Testis (tissue), 2 donors: ENCODE data around the gene C10orf105.

ENCODE experiments used
- CTCF ChIP-seq, 3 experiments: fragments of 450-650 bp in 2 of 3; fragments of 200-600 bp in 1 of 3; sonication (generic) in 1 of 3; IDR thresholded peaks; one replicate each; pipeline ENCODE4 v1.5.1; 2016 to 2019; ENCODE audit warnings: antibody characterized with exemption in 3 of 3, mild to moderate bottlenecking in 2 of 3, moderate library complexity in 1 of 3
- POLR2A ChIP-seq: fragments of 450-650 bp; IDR thresholded peaks from one replicate; pipeline ENCODE4 v1.6.1; 2017; ENCODE audit warnings: antibody characterized with exemption, mild to moderate bottlenecking, moderate library complexity

GRCh38 chr10:71761105-71761511 lies 41.5 kb upstream of the C10orf105 start:
- no peak for TF ChIP-seq CTCF (IDR thresholded peaks at IDR 0.05)
- TF ChIP-seq POLR2A = no peak
